Left ventricle myocardium inferior (tissue), 1 donor: ENCODE results near the gene ANO5. TPM values are rescaled to one million over a fixed set of nuclear protein-coding genes. Genes with fewer than 3 reads are reported as not detected.

ENCODE experiments used
- DNase-seq: peaks from one replicate; pipeline ENCODE4 v3.0.0-alpha.2; 2020
- H3K27ac ChIP-seq: fragments of 200-600 bp; replicated peaks from 2 replicates; pipeline ENCODE4 v1.8.0; 2021
- H3K27me3 ChIP-seq: fragments of 200-600 bp; 2 replicates; pipeline ENCODE4 v1.8.0; 2021; ENCODE audit warnings: low read depth
- H3K36me3 ChIP-seq: fragments of 200-600 bp; 2 replicates; pipeline ENCODE4 v1.8.0; 2021
- H3K4me1 ChIP-seq: fragments of 200-600 bp; 2 replicates; pipeline ENCODE4 v1.8.0; 2021
- H3K4me3 ChIP-seq: fragments of 200-600 bp; 2 replicates; pipeline ENCODE4 v1.8.0; 2021; ENCODE audit warnings: mild to moderate bottlenecking, moderate library complexity
- H3K9me3 ChIP-seq: fragments of 200-600 bp; replicated peaks from 2 replicates; pipeline ENCODE4 v1.8.0; 2021
- CTCF ChIP-seq: fragments of 200-600 bp; IDR thresholded peaks from 2 replicates; pipeline ENCODE4 v1.8.0; 2021; ENCODE audit warnings: antibody characterized with exemption, mild to moderate bottlenecking, borderline replicate concordance
- intact Hi-C: fragments of 100-400 bp; cut with micrococcal nuclease; formaldehyde crosslinking; loops from one replicate; pipeline ENCODE4 v1.11.0; 2022
- total RNA-seq: library from RNA; stranded (reverse); fragmentation: NEBNext Ultra II Directional; extraction: Animal tissue kit (Norgen Biotek cat#: 25700); gene quantifications from one replicate; pipeline ENCODE4 v1.2.1, GENCODE V29; 2021
- donor health status: DM: no; HTN: yes; CAD: no; lungs with severe emphysema.

The ANO5 gene
- total RNA-seq, 1 donor from 2014 or later = 79.7 TPM

- no peak for DNase-seq
- TF ChIP-seq CTCF = no peak
- Histone ChIP-seq H3K4me3 (no peak overlapping the region), H3K27me3 (peaks cover 3% of the 10 kb centered on the region), H3K4me1 (no peaks in the 10 kb centered on the region), H3K27ac (no peak overlapping the region), H3K9me3 (no peaks in the 10 kb centered on the region), H3K36me3 (no peaks in the 10 kb centered on the region)
- intact Hi-C loops = no loop called here
These were observed 29.5 kb upstream of the ANO5 start for GRCh38 chr11:22163394-22163797.

GRCh38 chr11:22165087-22165486 lies 27.8 kb upstream of the ANO5 start:
- Histone ChIP-seq H3K4me1 (no peaks in the 10 kb centered on the region), H3K9me3 (no peaks in the 10 kb centered on the region), H3K36me3 (no peaks in the 10 kb centered on the region), H3K27ac (no peak overlapping the region), H3K27me3 (no peaks in the 10 kb centered on the region), H3K4me3 (no peak overlapping the region)
- no peak for TF ChIP-seq CTCF
- DNase-seq = no peak
- intact Hi-C loops = no loop called here

- Histone ChIP-seq H3K27me3 (no peaks in the 10 kb centered on the region), H3K4me3 (no peak overlapping the region), H3K27ac (no peak overlapping the region), H3K9me3 (no peaks in the 10 kb centered on the region), H3K4me1 (no peaks in the 10 kb centered on the region), H3K36me3 (no peaks in the 10 kb centered on the region)
- no peak for TF ChIP-seq CTCF
- intact Hi-C loops = no loop called here
- DNase-seq = no peak
These were observed 26.9 kb upstream of the ANO5 start for GRCh38 chr11:22165759-22166513.

GRCh38 chr11:22169833-22170232 lies 23.1 kb upstream of the ANO5 start:
- intact Hi-C loops = loop anchor here (5.0 kb wide), 1 partner anchor 132 kb away; no protein-coding TSS in a partner anchor
- TF ChIP-seq CTCF = peak; percentile 53
- no peak overlapping the region for H3K4me3 ChIP-seq
- H3K36me3 ChIP-seq = no peaks in the 10 kb centered on the region
- H3K27me3 ChIP-seq = no peaks in the 10 kb centered on the region
- no peak overlapping the region for H3K27ac ChIP-seq
- H3K9me3 ChIP-seq = no peaks in the 10 kb centered on the region
- no peak for DNase-seq
- no peaks in the 10 kb centered on the region for H3K4me1 ChIP-seq

GRCh38 chr11:22173532-22173931 lies 19.4 kb upstream of the ANO5 start:
- H3K36me3 ChIP-seq = no peaks in the 10 kb centered on the region
- DNase-seq = no peak

More at GRCh38 chr11:22173532-22173931, 19.4 kb upstream of the ANO5 start:
- intact Hi-C loops = loop anchor here (5.0 kb wide), 1 partner anchor 129 kb away; no protein-coding TSS in a partner anchor
- Histone ChIP-seq H3K27me3 (no peaks in the 10 kb centered on the region), H3K27ac (no peak overlapping the region), H3K4me1 (no peaks in the 10 kb centered on the region), H3K9me3 (no peaks in the 10 kb centered on the region), H3K4me3 (no peak overlapping the region)
- TF ChIP-seq CTCF = no peak
